H9 (cell line): ENCODE results near the gene GALNT15. TPM values are rescaled to one million over a fixed set of nuclear protein-coding genes. Genes with fewer than 3 reads are reported as not detected.

ENCODE experiments used
- DNase-seq: peaks from one replicate; pipeline ENCODE4 v3.0.0-alpha.2; 2017
- H2AFZ ChIP-seq: one replicate; pipeline ENCODE4 v1.6.1; 2013; ENCODE audit warnings: mild to moderate bottlenecking, low read length, control low read depth, moderate library complexity
- H2AK5ac ChIP-seq: 2 replicates; pipeline ENCODE4 v1.6.1; 2013; ENCODE audit warnings: low read length, control low read depth, mixed read lengths; ENCODE audit not compliant: insufficient read length
- H2BK120ac ChIP-seq: one replicate; pipeline ENCODE4 v1.6.1; 2013; ENCODE audit warnings: low read depth, mild to moderate bottlenecking, low read length, control low read depth, inconsistent platforms; ENCODE audit not compliant: poor library complexity, severe bottlenecking
- H2BK12ac ChIP-seq: 2 replicates; pipeline ENCODE4 v1.6.1; 2013; ENCODE audit warnings: low read length, control low read depth, mixed read lengths, low read depth; ENCODE audit not compliant: insufficient read length
- H2BK15ac ChIP-seq: 2 replicates; pipeline ENCODE4 v1.6.1; 2013; ENCODE audit warnings: low read depth, low read length, control low read depth
- H2BK20ac ChIP-seq: one replicate; pipeline ENCODE4 v1.6.1; 2013; ENCODE audit warnings: low read depth, mild to moderate bottlenecking, low read length, control low read depth, inconsistent platforms; ENCODE audit not compliant: poor library complexity, severe bottlenecking
- H2BK5ac ChIP-seq: 2 replicates; pipeline ENCODE4 v1.6.1; 2013; ENCODE audit warnings: low read length, control low read depth, mixed read lengths; ENCODE audit not compliant: insufficient read length
- H3K14ac ChIP-seq: 2 replicates; pipeline ENCODE4 v1.6.1; 2013; ENCODE audit warnings: low read length, control low read depth; ENCODE audit not compliant: insufficient read depth
- H3K18ac ChIP-seq: 2 replicates; pipeline ENCODE4 v1.6.1; 2013; ENCODE audit warnings: low read depth, mild to moderate bottlenecking, mixed read lengths, low read length, control low read depth; ENCODE audit not compliant: insufficient read length
- H3K23ac ChIP-seq: 2 replicates; pipeline ENCODE4 v1.6.1; 2013; ENCODE audit warnings: low read length, control low read depth, mixed read lengths, low read depth; ENCODE audit not compliant: insufficient read length
- H3K23me2 ChIP-seq: 2 replicates; pipeline ENCODE4 v1.6.1; 2013; ENCODE audit warnings: low read depth, mild to moderate bottlenecking, mixed read lengths, low read length, control low read depth; ENCODE audit not compliant: insufficient read length, poor library complexity, severe bottlenecking
- H3K27ac ChIP-seq: 2 replicates; pipeline ENCODE4 v1.5.1; 2013; ENCODE audit warnings: low read length, control low read depth, mixed read lengths, low read depth; ENCODE audit not compliant: insufficient read length
- H3K27me3 ChIP-seq: 2 replicates; pipeline ENCODE4 v1.6.1; 2013; ENCODE audit warnings: low read length, control low read depth, inconsistent platforms; ENCODE audit not compliant: insufficient read depth
- H3K4ac ChIP-seq: 2 replicates; pipeline ENCODE4 v1.6.1; 2013; ENCODE audit warnings: low read depth, mild to moderate bottlenecking, control low read depth, inconsistent platforms, low read length, moderate library complexity
- H3K4me1 ChIP-seq: 2 replicates; pipeline ENCODE4 v1.6.1; 2013; ENCODE audit warnings: low read length, control low read depth, inconsistent platforms; ENCODE audit not compliant: insufficient read depth
- H3K4me2 ChIP-seq: 2 replicates; pipeline ENCODE4 v1.6.1; 2013; ENCODE audit warnings: low read length, control low read depth, mixed read lengths; ENCODE audit not compliant: insufficient read length, insufficient read depth
- H3K56ac ChIP-seq: 2 replicates; pipeline ENCODE4 v1.6.1; 2013; ENCODE audit warnings: low read depth, mild to moderate bottlenecking, mixed read lengths, low read length, control low read depth; ENCODE audit not compliant: insufficient read length
- H3K79me1 ChIP-seq: 2 replicates; pipeline ENCODE4 v1.6.1; 2013; ENCODE audit warnings: low read depth, mild to moderate bottlenecking, moderate library complexity, low read length, control low read depth, inconsistent platforms; ENCODE audit not compliant: insufficient read depth, poor library complexity, severe bottlenecking
- H3K79me2 ChIP-seq: 2 replicates; pipeline ENCODE4 v1.6.1; 2013; ENCODE audit warnings: low read length, control low read depth, inconsistent platforms; ENCODE audit not compliant: insufficient read depth
- H3K9ac ChIP-seq: 2 replicates; pipeline ENCODE4 v1.6.1; 2013; ENCODE audit warnings: low read length, control low read depth, mixed read lengths; ENCODE audit not compliant: insufficient read length; ENCODE audit errors: extremely low read depth
- H3K9me3 ChIP-seq: one replicate; pipeline ENCODE4 v1.6.1; 2013; ENCODE audit warnings: low read depth, low read length, inconsistent platforms; ENCODE audit not compliant: control insufficient read depth
- H3T11ph ChIP-seq: one replicate; pipeline ENCODE4 v1.6.1; 2013; ENCODE audit warnings: mild to moderate bottlenecking, low read length, control low read depth, inconsistent platforms
- H4K20me1 ChIP-seq: one replicate; pipeline ENCODE4 v1.6.1; 2013; ENCODE audit not compliant: control insufficient read depth, insufficient read length, insufficient read depth
- H4K5ac ChIP-seq: 2 replicates; pipeline ENCODE4 v1.6.1; 2013; ENCODE audit warnings: low read depth, mild to moderate bottlenecking, mixed read lengths, low read length, control low read depth; ENCODE audit not compliant: insufficient read length
- H4K8ac ChIP-seq: replicated peaks from 2 replicates; pipeline ENCODE4 v1.6.1; 2013; ENCODE audit warnings: low read length, control low read depth, mixed read lengths, low read depth; ENCODE audit not compliant: insufficient read length
- H4K91ac ChIP-seq: 2 replicates; pipeline ENCODE4 v1.6.1; 2013; ENCODE audit warnings: low read depth, mild to moderate bottlenecking, moderate library complexity, mixed read lengths, low read length, control low read depth; ENCODE audit not compliant: insufficient read length
- H3K27ac Mint-ChIP-seq, 3 experiments: 2 replicates in 2 of 3; 3 replicates in 1 of 3; pipeline ENCODE4 v1.8.0; 2020 to 2021; ENCODE audit warnings: mixed read lengths in 3 of 3, mild to moderate bottlenecking in 1 of 3, moderate library complexity in 1 of 3
- H3K27me3 Mint-ChIP-seq: 2 replicates; pipeline ENCODE4 v1.8.0; 2021; ENCODE audit warnings: low read depth, mild to moderate bottlenecking, moderate library complexity, mixed read lengths
- H3K36me3 Mint-ChIP-seq, 3 experiments: 2 replicates in 2 of 3; 3 replicates in 1 of 3; pipeline ENCODE4 v1.8.0; 2020 to 2021; ENCODE audit warnings: low read depth in 3 of 3, mixed read lengths in 3 of 3; ENCODE audit not compliant: insufficient read depth in 1 of 3
- H3K4me1 Mint-ChIP-seq, 2 experiments: 2 replicates each; pipeline ENCODE4 v1.8.0; 2020; ENCODE audit warnings: mixed read lengths in 2 of 2
- H3K4me3 Mint-ChIP-seq, 2 experiments: 2 replicates in 1 of 2; 3 replicates in 1 of 2; pipeline ENCODE4 v1.8.0; 2020 to 2021; ENCODE audit warnings: mild to moderate bottlenecking in 2 of 2, mixed read lengths in 2 of 2, moderate library complexity in 1 of 2
- H3K9me3 Mint-ChIP-seq, 2 experiments: 2 replicates in 1 of 2; 3 replicates in 1 of 2; pipeline ENCODE4 v1.8.0; 2020; ENCODE audit warnings: mild to moderate bottlenecking in 2 of 2, mixed read lengths in 2 of 2, moderate library complexity in 1 of 2
- CTCF ChIP-seq: fragments of 200-600 bp; sonication (generic); conservative IDR thresholded peaks from 3 replicates; pipeline ENCODE4 v1.8.0; 2021; ENCODE audit warnings: antibody characterized with exemption, mild to moderate bottlenecking
- WGBS: extraction: QIAGEN DNeasy Blood & Tissue Kit; methylation state at CpG from one replicate; pipeline ENCODE4 v1.1.7; 2013; ENCODE audit warnings: missing lambda C conversion rate, low lambda C conversion rate, mixed read lengths; ENCODE audit not compliant: insufficient read length; ENCODE audit errors: extremely low coverage; 5-methylcytosine and 5-hydroxymethylcytosine counted together
- total RNA-seq: library from RNA; stranded (reverse); gene quantifications from 2 replicates; pipeline ENCODE4 v1.2.1, GENCODE V29; 2021

GALNT15 gene
- total RNA-seq, 1 experiment from 2014 or later: 0.04 TPM

GRCh38 chr3:16239780-16240179 lies 65.3 kb downstream of the GALNT15 start:
- DNase-seq: no peak
- Mint-ChIP-seq H3K9me3 (no peaks in the 10 kb centered on the region), H3K4me1 (no peaks in the 10 kb centered on the region), H3K27me3 (peaks cover 4% of the 10 kb centered on the region), H3K36me3 (no peaks in the 10 kb centered on the region), H3K27ac (no peak overlapping the region), H3K4me3 (no peak overlapping the region)
- Histone ChIP-seq H3K79me1 (no peaks in the 10 kb centered on the region), H2AK5ac (no peak overlapping the region), H2BK12ac (no peak overlapping the region), H3T11ph (no peak overlapping the region), H2BK15ac (no peak overlapping the region), H4K5ac (no peak overlapping the region), H3K79me2 (0 out of 2 replicates have a peak, but pooled peaks cover 2% of the 10 kb centered on the region), H3K23me2 (no peaks in the 10 kb centered on the region), H2BK120ac (no peak overlapping the region), H3K18ac (no peak overlapping the region), H3K4ac (no peak overlapping the region), H4K8ac (no peak overlapping the region), H3K27ac (no peak overlapping the region), H2BK20ac (no peak overlapping the region), H2AFZ (no peak overlapping the region), H3K9ac (no peak overlapping the region), H4K20me1 (no peaks in the 10 kb centered on the region), H2BK5ac (no peak overlapping the region), H3K23ac (no peak overlapping the region), H4K91ac (no peak overlapping the region), H3K4me1 (no peaks in the 10 kb centered on the region), H3K14ac (no peak overlapping the region), H3K9me3 (no peaks in the 10 kb centered on the region), H3K27me3 (no peaks in the 10 kb centered on the region), H3K4me2 (no peak overlapping the region), H3K56ac (no peak overlapping the region)
- no CpG with 5 or more reads among the region's 4 CpGs for WGBS
- TF ChIP-seq CTCF: no peak
